Gastroesophageal sphincter (tissue), 4 donors: ENCODE measurements around the gene PPP1R3A. TPM values are rescaled to one million over a fixed set of nuclear protein-coding genes. Genes with fewer than 3 reads are reported as not detected.
"Not testable (repeated sequence)": the region's sequence is repeated elsewhere in the genome, so short reads cannot be mapped to it uniquely, and the experiment has no call there.

Experiments used
- ATAC-seq: fragments of 150-250 bp; one replicate; pipeline ENCODE4 v1.9.1; 2016; ENCODE audit warnings: mild to moderate bottlenecking, moderate library complexity
- H3K27ac ChIP-seq, 4 donors: fragments of 200-600 bp; sonication (generic) in 3 of 4; 1 replicate in 3 of 4; 2 replicates in 1 of 4; pipeline ENCODE4 v1.5.1; 2016 to 2019
- H3K27me3 ChIP-seq: fragments of 200-600 bp; sonication (generic); one replicate; pipeline ENCODE4 v1.5.1; 2019
- H3K36me3 ChIP-seq, 2 donors: fragments of 200-600 bp; sonication (generic); one replicate each; pipeline ENCODE4 v1.5.1; 2019; ENCODE audit warnings: control low read depth in 1 of 2
- H3K4me1 ChIP-seq, 3 donors: fragments of 200-600 bp; sonication (generic); 1 replicate in 2 of 3; 2 replicates in 1 of 3; pipeline ENCODE4 v1.5.1; 2016 to 2019; ENCODE audit warnings: control low read depth in 2 of 3
- H3K4me3 ChIP-seq, 2 donors: fragments of 200-600 bp; sonication (generic); one replicate each; pipeline ENCODE4 v1.5.1; 2019; ENCODE audit warnings: mild to moderate bottlenecking in 1 of 2, moderate library complexity in 1 of 2
- H3K9me3 ChIP-seq, 3 donors: fragments of 200-600 bp; sonication (generic); one replicate each; pipeline ENCODE4 v1.5.1; 2017 to 2019; ENCODE audit warnings: control low read depth in 2 of 3
- EP300 ChIP-seq: sonication (generic); formaldehyde crosslinking; IDR thresholded peaks from one replicate; pipeline ENCODE4 v1.6.1; 2017; ENCODE audit warnings: antibody characterized with exemption, mild to moderate bottlenecking
- POLR2A ChIP-seq, 2 donors: fragments of 450-650 bp; IDR thresholded peaks; one replicate each; pipeline ENCODE4 v1.6.1; 2017; ENCODE audit warnings: antibody characterized with exemption in 2 of 2, mild to moderate bottlenecking in 2 of 2, moderate library complexity in 1 of 2
- POLR2AphosphoS5 ChIP-seq: sonication (generic); formaldehyde crosslinking; IDR thresholded peaks from one replicate; pipeline ENCODE4 v1.6.1; 2017; ENCODE audit warnings: antibody characterized with exemption
- WGBS, 2 donors: methylation state at CpG; one replicate each; pipeline ENCODE4 v1.1.5; 2018; ENCODE audit warnings: low coverage in 1 of 2; 5-methylcytosine and 5-hydroxymethylcytosine counted together
- total RNA-seq, 4 donors: library from RNA; depleted of rRNA; stranded (reverse); fragments of >200 nt; gene quantifications; one replicate each; pipeline ENCODE4 v1.1.0, GENCODE V29; 2016
- TF ChIP-seq, protein P1 (sequence below), 4 experiments: fragments of 200-600 bp in 2 of 4; fragments of 450-650 bp in 2 of 4; sonication (generic) in 1 of 4; IDR thresholded peaks; one replicate each; pipeline ENCODE4 v1.5.1; 2017 to 2019; ENCODE audit warnings: antibody characterized with exemption in 4 of 4, mild to moderate bottlenecking in 2 of 4, moderate library complexity in 2 of 4

The PPP1R3A gene
- total RNA-seq, 4 donors from 2014 or later = 0.54 TPM; not detected in 3

DNA sequence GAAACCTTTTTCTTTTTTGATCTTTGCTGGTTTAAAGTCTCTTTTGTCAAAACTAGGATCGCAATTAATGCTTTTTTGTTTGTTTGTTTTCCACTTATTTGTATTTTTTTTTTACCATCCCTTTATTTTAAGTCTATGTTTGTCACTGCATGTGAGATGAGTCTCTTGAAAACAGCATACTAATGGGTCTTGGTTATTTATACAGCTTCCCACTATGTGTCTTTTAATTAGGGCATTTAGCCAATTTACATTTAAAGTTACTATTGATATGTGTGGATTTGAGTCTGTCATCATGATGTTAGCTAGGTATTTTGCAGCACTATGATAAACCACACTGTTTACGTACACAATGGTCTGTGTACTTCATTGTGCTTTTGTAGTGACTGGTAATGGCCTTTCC is 34.7 kb upstream of the PPP1R3A start:
- 83 to 100% methylated on average over 2 of the region's 2 CpGs for WGBS, 2 donors

DNA sequence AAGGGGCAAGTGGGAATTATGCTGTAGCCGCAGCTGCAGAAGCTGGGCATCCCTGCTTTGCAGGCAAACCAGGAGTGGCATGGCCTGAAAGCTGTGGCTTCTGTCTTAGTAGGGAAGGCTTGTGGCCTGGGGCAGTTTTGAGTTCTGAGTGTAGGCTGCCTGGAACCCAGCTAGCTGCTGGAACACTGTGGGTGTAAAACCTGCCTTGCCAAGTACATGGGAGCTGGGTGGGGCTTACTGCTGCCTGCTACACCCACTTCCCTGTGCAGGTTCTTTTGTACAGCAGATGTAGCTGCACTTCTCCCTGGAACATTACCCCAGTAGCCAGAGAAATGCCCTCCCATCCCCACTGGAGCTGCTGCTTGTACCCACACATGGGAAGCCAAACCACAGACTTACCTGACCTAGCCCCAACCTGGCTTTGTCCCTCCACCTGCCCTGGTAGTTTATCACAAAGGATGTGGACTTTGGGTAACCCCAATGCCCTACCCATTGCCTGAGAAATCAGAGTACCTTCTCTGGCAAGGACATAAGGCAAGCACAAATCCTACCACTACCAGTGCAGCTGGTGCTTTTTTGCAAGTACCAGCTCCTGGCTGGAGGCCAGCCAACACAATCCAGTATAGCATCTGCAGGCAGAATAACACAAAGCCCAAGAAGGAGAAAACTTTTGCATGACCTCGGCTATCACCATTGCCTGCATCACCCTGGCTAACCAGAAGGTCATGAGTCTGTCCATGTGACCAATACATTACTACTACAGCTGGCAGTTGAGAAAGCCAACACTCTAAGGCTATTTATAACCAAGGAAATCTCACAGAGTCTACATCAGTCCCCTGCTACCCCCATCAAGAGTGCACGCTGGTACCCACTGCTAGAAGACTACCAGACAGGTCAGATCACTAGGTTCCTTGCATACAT is 26.5 kb upstream of the PPP1R3A start:
- Histone ChIP-seq H3K36me3 (no peaks in the 10 kb centered on the region), H3K27me3 (no peaks in the 10 kb centered on the region), H3K9me3 (peaks cover 0 to 16% (median 0%) of the 10 kb centered on the region in 3 donors), H3K4me3 (no peak overlapping the region), H3K4me1 (no peaks in the 10 kb centered on the region), H3K27ac (no peak overlapping the region)
- WGBS, 2 donors = 60 to 79% methylated on average over 2 of the region's 3 CpGs
- TF ChIP-seq POLR2A (IDR thresholded peaks at IDR 0.05) = no peak
- no peak for TF ChIP-seq POLR2AphosphoS5
- no peak for ATAC-seq

More for the DNA sequence above, 34.7 kb upstream of the PPP1R3A start:
- H3K27me3 ChIP-seq = no peaks in the 10 kb centered on the region
- peaks cover 0 to 41% (median 0%) of the 10 kb centered on the region in 3 donors for H3K9me3 ChIP-seq
- no peaks in the 10 kb centered on the region for H3K36me3 ChIP-seq
- no peak overlapping the region for H3K27ac ChIP-seq
- ATAC-seq = no peak
- no peaks in the 10 kb centered on the region for H3K4me1 ChIP-seq
- H3K4me3 ChIP-seq = no peak overlapping the region
- TF ChIP-seq, protein P1, sequence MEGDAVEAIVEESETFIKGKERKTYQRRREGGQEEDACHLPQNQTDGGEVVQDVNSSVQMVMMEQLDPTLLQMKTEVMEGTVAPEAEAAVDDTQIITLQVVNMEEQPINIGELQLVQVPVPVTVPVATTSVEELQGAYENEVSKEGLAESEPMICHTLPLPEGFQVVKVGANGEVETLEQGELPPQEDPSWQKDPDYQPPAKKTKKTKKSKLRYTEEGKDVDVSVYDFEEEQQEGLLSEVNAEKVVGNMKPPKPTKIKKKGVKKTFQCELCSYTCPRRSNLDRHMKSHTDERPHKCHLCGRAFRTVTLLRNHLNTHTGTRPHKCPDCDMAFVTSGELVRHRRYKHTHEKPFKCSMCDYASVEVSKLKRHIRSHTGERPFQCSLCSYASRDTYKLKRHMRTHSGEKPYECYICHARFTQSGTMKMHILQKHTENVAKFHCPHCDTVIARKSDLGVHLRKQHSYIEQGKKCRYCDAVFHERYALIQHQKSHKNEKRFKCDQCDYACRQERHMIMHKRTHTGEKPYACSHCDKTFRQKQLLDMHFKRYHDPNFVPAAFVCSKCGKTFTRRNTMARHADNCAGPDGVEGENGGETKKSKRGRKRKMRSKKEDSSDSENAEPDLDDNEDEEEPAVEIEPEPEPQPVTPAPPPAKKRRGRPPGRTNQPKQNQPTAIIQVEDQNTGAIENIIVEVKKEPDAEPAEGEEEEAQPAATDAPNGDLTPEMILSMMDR (IDR thresholded peaks at IDR 0.05) = no peak
- TF ChIP-seq POLR2AphosphoS5 (no peak), POLR2A (IDR thresholded peaks at IDR 0.05) (no peak), EP300 (no peak)

DNA sequence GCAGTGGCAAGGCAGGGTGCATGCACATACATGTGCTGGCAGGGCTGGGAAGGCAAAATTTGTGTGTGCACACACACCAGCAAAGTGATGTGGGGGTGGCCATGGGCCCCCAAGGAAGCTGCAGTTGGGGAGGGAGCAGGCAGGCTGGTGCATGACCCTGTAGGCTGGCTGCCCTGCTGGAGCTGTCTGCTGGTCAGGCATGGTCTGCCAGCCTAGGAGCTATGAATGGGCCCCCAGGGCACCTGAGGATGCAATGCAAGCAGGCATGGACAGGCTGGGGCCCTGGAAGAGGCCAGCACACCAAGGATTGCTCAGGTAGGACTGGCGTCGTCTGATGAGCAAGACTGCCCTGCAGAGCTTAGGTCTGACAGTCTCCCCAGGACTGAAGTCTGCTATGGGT is 18.2 kb upstream of the PPP1R3A start:
- no CpG with 5 or more reads among the region's 2 CpGs for WGBS, 2 donors
- no peak overlapping the region for H3K27ac ChIP-seq

DNA sequence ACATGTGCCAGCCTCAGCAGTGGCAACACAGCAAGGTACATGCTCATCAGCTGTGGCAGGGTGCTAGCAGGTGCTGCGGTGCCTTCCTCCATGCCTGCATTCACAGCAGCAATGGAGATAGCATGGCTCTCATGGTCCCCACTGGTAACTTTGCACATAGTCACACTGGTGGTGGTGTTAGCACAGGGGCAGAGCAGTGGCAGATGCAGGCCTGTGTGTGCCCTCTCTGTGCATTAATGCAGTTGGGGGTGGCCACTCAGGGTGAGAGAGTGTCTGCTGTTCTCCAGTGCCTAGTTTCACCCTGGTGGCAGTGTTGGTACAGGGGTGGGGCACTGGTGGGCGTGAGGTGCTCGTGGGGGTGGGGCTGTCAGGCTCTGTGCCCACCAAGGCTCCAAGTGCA is 17.7 kb upstream of the PPP1R3A start:
- H3K36me3 ChIP-seq = no peaks in the 10 kb centered on the region
- H3K27me3 ChIP-seq = no peaks in the 10 kb centered on the region
- peaks cover 0 to 11% (median 0%) of the 10 kb centered on the region in 3 donors for H3K9me3 ChIP-seq
- no peak for TF ChIP-seq POLR2AphosphoS5
- TF ChIP-seq, protein P1 (IDR thresholded peaks at IDR 0.05) = no peak
- no peak for TF ChIP-seq EP300
- TF ChIP-seq POLR2A (IDR thresholded peaks at IDR 0.05) = no peak
- WGBS, 2 donors = no CpG with 5 or more reads among the region's 3 CpGs
- ATAC-seq = no peak
- H3K4me1 ChIP-seq = no peaks in the 10 kb centered on the region
- H3K4me3 ChIP-seq = no peak overlapping the region
- H3K27ac ChIP-seq = no peak overlapping the region

More for the DNA sequence above, 18.2 kb upstream of the PPP1R3A start:
- peaks cover 0 to 11% (median 0%) of the 10 kb centered on the region in 3 donors for H3K9me3 ChIP-seq
- no peaks in the 10 kb centered on the region for H3K27me3 ChIP-seq
- no peaks in the 10 kb centered on the region for H3K4me1 ChIP-seq
- no peak overlapping the region for H3K4me3 ChIP-seq
- no peak for ATAC-seq
- no peaks in the 10 kb centered on the region for H3K36me3 ChIP-seq
- TF ChIP-seq, protein P1 (IDR thresholded peaks at IDR 0.05) = no peak
- TF ChIP-seq POLR2AphosphoS5 (no peak), EP300 (no peak), POLR2A (IDR thresholded peaks at IDR 0.05) (no peak)

DNA sequence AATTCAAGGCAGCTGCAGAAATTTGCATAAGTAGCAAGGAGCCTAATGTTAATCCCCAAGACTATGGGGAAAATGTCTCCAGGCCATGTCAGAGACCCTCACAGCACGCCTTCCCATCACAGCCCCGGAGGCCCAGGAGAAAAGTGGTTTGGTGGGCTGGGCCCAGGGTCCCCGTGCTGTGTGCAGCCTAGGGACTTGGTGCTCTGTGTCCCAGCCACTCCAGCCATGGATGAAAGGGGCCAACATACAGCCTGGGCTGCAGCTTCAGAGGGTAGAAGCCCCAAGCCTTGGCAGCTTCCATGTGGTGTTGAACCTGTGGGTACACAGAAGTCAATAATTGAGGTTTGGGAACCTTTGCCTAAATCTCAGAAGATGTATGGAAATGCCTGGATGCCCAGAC is 10.6 kb upstream of the PPP1R3A start:
- H3K27ac ChIP-seq, H3K4me3 ChIP-seq, H3K27me3 ChIP-seq, ATAC-seq, H3K36me3 ChIP-seq, H3K4me1 ChIP-seq, H3K9me3 ChIP-seq: not testable (repeated sequence)
- 90% methylated on average over 3 of the region's 3 CpGs; no CpG with 5 or more reads in 1 of the 2 donors for WGBS, 2 donors

DNA sequence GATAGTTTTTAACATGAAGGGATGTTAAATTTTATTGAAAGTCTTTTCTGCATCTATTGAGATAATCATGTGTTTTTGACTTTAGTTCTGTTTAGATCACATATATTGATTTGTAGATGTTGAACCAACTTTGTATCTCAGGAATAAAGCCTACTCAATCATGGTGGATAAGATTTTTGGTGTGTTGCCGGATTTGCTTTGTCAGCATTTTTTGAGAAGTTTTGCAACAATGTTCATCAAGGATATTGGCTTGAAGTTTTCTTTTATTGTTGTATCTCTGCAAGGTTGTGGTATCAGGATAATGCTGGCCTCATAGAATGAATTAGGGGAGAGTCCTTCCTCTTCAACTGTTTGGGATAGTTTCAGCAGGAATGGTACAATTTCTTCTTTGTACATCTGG is 9.3 kb upstream of the PPP1R3A start:
- WGBS, 2 donors = 92% methylated on average over 1 of the region's 1 CpG; no CpG with 5 or more reads in 1 of the 2 donors
- H3K4me1 ChIP-seq = no peaks in the 10 kb centered on the region
- no peaks in the 10 kb centered on the region for H3K36me3 ChIP-seq
- no peak for ATAC-seq
- no peak overlapping the region for H3K27ac ChIP-seq
- H3K9me3 ChIP-seq = no peaks in the 10 kb centered on the region
- H3K27me3 ChIP-seq = no peaks in the 10 kb centered on the region
- TF ChIP-seq POLR2A (IDR thresholded peaks at IDR 0.05) (no peak), EP300 (no peak)
- no peak overlapping the region for H3K4me3 ChIP-seq
